ENCODE results near the gene CTNNA2. TPM values are rescaled to one million over a fixed set of nuclear protein-coding genes. Genes with fewer than 3 reads are reported as not detected.

The CTNNA2 gene
- total RNA-seq, 1 donor from 2014 or later, result 43.5 TPM

GRCh38 chr2:80136338-80136737, 623.5 kb downstream of the CTNNA2 start:
- TF ChIP-seq EZH2phosphoT487 (IDR thresholded peaks at IDR 0.05), result no peak
- TF ChIP-seq CTCF (IDR thresholded peaks at IDR 0.05), result no peak
- TF ChIP-seq EZH2 (IDR thresholded peaks at IDR 0.05), result no peak
- no peaks in the 10 kb centered on the region for H3K27me3 ChIP-seq
- H3K9ac ChIP-seq, result no peak overlapping the region
- no peaks in the 10 kb centered on the region for H3K79me2 ChIP-seq (ENCODE audit: low read depth)
- H2AFZ ChIP-seq (replicated peaks), result no peak overlapping the region
- H3K9me3 ChIP-seq (ENCODE audit: low read depth), result no peaks in the 10 kb centered on the region
- no peaks in the 10 kb centered on the region for H3K36me3 ChIP-seq
- Mint-ChIP-seq H3K27ac (no peak overlapping the region), H3K4me3 (no peak overlapping the region), H3K9me3 (peaks cover 12% of the 10 kb centered on the region), H3K4me1 (peaks cover 18% of the 10 kb centered on the region), H3K27me3 (ENCODE audit: insufficient read depth, low read depth) (no peaks in the 10 kb centered on the region), H3K36me3 (peaks cover 11% of the 10 kb centered on the region)
- no peak for DNase-seq (ENCODE audit: low spot score)
- no peak overlapping the region for H3K4me2 ChIP-seq
- no peaks in the 10 kb centered on the region for H3K4me1 ChIP-seq
- H3K27ac ChIP-seq, result no peak overlapping the region
- H3F3A ChIP-seq (ENCODE audit: low read depth), result no peaks in the 10 kb centered on the region
- no peak overlapping the region for H3K4me3 ChIP-seq
- H4K20me1 ChIP-seq (ENCODE audit: low read depth), result no peaks in the 10 kb centered on the region

- H4K20me1 ChIP-seq (ENCODE audit: low read depth), result no peaks in the 10 kb centered on the region
- no peak overlapping the region for H2AFZ ChIP-seq (replicated peaks)
- H3K27me3 Mint-ChIP-seq (ENCODE audit: insufficient read depth, low read depth), result no peaks in the 10 kb centered on the region
- no peak overlapping the region for H3K4me3 Mint-ChIP-seq
- no peak for DNase-seq (ENCODE audit: low spot score)
- no peak overlapping the region for H3K4me3 ChIP-seq
- no peak overlapping the region for H3K27ac Mint-ChIP-seq
- H3K4me1 ChIP-seq, result no peaks in the 10 kb centered on the region
- H3K4me1 Mint-ChIP-seq, result peaks cover 23% of the 10 kb centered on the region
- no peak overlapping the region for H3K9ac ChIP-seq
- TF ChIP-seq CTCF (IDR thresholded peaks at IDR 0.05), result no peak
- no peak for TF ChIP-seq EZH2 (IDR thresholded peaks at IDR 0.05)
- TF ChIP-seq EZH2phosphoT487 (IDR thresholded peaks at IDR 0.05), result no peak
- H3F3A ChIP-seq (ENCODE audit: low read depth), result no peaks in the 10 kb centered on the region
- H3K27me3 ChIP-seq, result no peaks in the 10 kb centered on the region
- H3K9me3 ChIP-seq (ENCODE audit: low read depth), result no peaks in the 10 kb centered on the region
- no peak overlapping the region for H3K4me2 ChIP-seq
- no peaks in the 10 kb centered on the region for H3K36me3 ChIP-seq
- peaks cover 11% of the 10 kb centered on the region for H3K9me3 Mint-ChIP-seq
- H3K79me2 ChIP-seq (ENCODE audit: low read depth), result no peaks in the 10 kb centered on the region
- peaks cover 7% of the 10 kb centered on the region for H3K36me3 Mint-ChIP-seq
- H3K27ac ChIP-seq, result no peak overlapping the region
These were observed 626.1 kb downstream of the CTNNA2 start for GRCh38 chr2:80139001-80139400.

- no peaks in the 10 kb centered on the region for H3K27me3 Mint-ChIP-seq (ENCODE audit: insufficient read depth, low read depth)
- Histone ChIP-seq H2AFZ (replicated peaks) (no peak overlapping the region), H4K20me1 (ENCODE audit: low read depth) (no peaks in the 10 kb centered on the region), H3K4me2 (no peak overlapping the region), H3K4me1 (no peaks in the 10 kb centered on the region), H3K4me3 (no peak overlapping the region), H3K27ac (no peak overlapping the region), H3K79me2 (ENCODE audit: low read depth) (no peaks in the 10 kb centered on the region), H3F3A (ENCODE audit: low read depth) (no peaks in the 10 kb centered on the region), H3K36me3 (no peaks in the 10 kb centered on the region), H3K9me3 (ENCODE audit: low read depth) (no peaks in the 10 kb centered on the region), H3K27me3 (no peaks in the 10 kb centered on the region), H3K9ac (no peak overlapping the region)
- peaks cover 2% of the 10 kb centered on the region for H3K9me3 Mint-ChIP-seq
- peaks cover 20% of the 10 kb centered on the region for H3K4me1 Mint-ChIP-seq
- no peak for TF ChIP-seq CTCF (IDR thresholded peaks at IDR 0.05)
- TF ChIP-seq EZH2phosphoT487 (IDR thresholded peaks at IDR 0.05), result no peak
- TF ChIP-seq EZH2 (IDR thresholded peaks at IDR 0.05), result no peak
- DNase-seq (ENCODE audit: low spot score), result no peak
- H3K27ac Mint-ChIP-seq, result no peak overlapping the region
- H3K36me3 Mint-ChIP-seq, result peaks cover 2% of the 10 kb centered on the region
- no peak overlapping the region for H3K4me3 Mint-ChIP-seq
These were observed 628.3 kb downstream of the CTNNA2 start for GRCh38 chr2:80141007-80141726.

All from neural progenitor cell (in vitro differentiated cells).